Measurements from ENCODE around the gene UBR1.
"Not testable (repeated sequence)": the region's sequence is repeated elsewhere in the genome, so short reads cannot be mapped to it uniquely, and the experiment has no call there.

UBR1 gene

DNA sequence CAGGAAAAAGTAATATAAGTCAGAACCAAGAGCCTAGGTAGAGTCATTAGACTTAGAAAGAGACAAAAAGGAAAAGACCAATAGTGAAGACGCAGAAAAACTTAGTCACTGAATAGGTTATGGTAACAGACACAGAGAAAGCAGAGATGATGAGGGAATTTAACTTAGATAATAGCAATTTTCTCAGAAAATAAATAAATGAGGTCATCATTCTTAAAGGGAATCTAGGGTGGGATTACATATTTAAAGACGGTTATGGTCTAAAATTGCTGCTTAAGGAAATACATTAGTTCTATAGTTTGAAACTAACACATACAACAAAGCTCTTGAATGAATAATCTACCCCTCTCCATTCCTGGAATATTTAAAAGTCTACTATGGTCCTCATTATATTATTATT is 59.4 kb downstream of the UBR1 start:
- DNase-seq: no peak

DNA sequence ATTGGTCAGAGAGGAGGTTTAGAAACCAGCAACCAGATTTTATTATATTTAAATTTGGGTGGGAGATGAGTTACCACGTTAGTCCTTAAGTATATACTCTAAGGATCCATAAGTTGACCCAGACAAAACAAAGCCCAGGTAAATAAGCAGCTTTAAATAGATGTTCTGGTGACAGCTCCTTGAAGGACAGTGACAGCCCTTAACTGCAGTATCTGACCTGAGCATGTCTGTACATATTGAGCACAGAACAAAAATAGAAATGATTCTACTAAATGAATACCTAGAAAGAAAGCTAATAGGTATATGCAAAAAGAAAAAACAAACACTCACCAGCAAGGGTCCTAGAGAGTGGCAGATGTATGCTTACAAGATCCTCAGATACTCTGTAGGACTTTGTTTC is 63.0 kb downstream of the UBR1 start:
- DNase-seq: no peak

GRCh38 chr15:43041085-43041484 is 64.8 kb downstream of the UBR1 start:
- DNase-seq: not testable (repeated sequence)

GRCh38 chr15:43035240-43035639 is 70.6 kb downstream of the UBR1 start:
- DNase-seq: not testable (repeated sequence)

GRCh38 chr15:43029476-43029875 is 76.4 kb downstream of the UBR1 start:
- DNase-seq: no peak

DNA sequence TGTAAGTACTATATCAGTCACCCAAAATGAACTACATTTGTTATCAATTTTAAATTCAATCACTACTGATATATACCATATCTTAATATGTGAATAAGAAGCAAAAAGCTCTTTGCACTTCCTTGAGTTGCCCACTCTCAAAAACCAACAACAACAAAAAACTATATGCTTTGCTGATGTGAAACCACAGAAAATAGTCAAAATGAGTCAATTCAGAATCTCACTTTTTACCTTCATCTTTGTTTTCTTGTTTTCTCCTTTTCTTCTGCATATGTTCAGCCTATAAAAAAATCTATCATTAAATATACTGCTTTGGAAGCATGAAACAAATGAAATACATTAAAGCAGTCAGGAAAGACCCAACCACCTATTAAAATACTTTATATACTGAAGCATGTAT is 80.7 kb downstream of the UBR1 start:
- no peak for DNase-seq

DNA sequence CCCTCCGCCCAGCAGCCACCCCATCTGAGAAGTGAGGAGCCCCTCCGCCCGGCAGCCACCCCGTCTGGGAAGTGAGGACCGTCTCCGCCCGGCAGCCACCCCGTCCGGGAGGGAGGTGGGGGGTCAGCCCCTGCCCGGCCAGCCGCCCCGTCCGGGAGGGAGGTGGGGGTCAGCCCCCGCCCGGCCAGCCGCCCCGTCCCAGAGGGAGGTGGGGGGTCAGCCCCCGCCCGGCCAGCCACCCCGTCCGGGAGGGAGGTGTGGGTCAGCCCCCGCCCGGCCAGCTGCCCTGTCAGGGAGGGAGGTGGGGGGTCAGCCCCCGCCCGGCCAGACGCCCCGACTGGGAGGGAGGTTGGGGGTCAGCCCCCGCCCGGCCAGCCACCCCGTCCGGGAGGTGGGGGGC is 91.2 kb downstream of the UBR1 start:
- not testable (repeated sequence) for DNase-seq

GRCh38 chr15:43009206-43009605 is 96.6 kb downstream of the UBR1 start:
- DNase-seq: no peak

DNA sequence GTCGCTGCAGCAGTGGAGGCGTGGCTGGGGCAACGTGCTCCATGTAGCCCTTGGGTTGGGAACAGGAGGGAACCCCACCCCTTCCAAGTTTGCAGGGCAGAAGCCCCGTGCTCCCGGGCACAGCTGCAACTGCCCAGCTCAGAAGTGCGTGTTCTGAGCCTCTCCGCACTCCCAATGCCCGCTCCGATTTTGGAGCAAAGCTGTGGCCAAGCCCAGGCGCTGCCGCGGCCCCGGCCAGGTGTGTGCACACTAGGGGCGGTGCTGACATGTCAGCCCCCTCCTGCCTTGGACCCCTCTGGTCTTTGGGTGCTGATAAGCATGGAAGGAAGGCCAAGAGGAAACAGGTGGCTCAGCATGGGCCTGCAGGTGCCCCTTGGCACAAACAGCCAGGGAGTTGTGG is 97.7 kb downstream of the UBR1 start:
- DNase-seq: no peak

- no peak for DNase-seq
Observed at GRCh38 chr15:43007551-43007950, 98.3 kb downstream of the UBR1 start.

DNA sequence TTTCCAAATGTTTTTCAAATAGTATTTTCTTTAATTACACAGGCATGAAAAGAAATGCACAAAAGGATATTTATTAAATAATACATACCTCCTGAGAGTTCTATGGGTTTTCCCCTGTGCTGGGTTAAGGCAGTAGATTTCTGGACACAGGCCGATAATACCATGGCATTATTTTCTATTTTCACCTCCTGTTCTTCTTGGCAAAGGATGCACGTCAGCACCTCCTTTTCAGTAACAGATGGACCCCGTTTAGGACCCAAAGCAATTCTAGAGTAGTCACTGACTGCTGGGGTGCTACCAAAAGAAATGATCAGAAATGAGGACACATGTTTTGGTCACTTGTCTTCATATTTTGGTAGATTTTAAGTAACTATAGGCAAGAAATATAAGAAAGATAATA is 98.8 kb downstream of the UBR1 start:
- no peak for DNase-seq

GRCh38 chr15:43004886-43005595 is 100.8 kb downstream of the UBR1 start:
- not testable (repeated sequence) for DNase-seq

GRCh38 chr15:42999201-42999779 is 106.5 kb downstream of the UBR1 start:
- DNase-seq: no peak

DNA sequence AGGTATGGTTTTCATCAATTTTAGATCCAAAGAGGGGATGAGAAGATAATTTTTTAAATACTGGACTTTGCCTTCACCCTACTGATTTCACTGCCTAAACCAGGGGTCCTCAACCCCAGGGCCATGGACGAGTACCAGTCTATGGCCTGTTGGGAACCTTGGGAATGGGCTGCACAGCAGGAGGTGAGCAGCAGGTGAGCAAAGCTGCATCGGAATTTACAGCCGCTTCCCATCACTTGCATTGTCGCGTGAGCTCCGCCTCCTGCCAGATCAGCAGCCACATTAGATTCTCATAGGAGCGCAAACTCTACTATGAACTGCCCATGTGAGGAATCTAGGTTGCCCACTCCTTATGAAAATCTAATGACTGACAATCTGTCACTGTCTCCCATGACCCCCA is 109.0 kb downstream of the UBR1 start:
- no peak for DNase-seq

GRCh38 chr15:42994546-42994945 is 111.3 kb downstream of the UBR1 start:
- DNase-seq: no peak

DNA sequence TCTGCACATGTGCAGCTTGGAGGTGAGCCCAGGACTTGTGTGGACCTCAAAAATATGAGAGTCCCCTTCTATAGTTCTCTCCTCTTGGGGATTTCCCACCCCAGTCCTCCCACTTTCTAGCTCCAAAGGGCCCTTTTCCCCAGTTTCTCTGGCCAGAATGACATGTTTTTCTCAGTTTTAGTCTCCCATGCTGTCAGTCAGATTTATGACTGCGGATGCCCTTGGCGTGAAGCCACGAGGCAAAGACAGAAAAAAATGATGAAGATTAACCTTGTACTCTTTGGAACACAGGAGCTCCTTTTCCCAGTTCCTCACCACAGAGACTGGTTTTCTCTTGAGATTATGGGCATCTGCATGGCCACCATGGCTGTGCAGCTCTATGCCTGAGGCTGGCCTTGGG is 113.2 kb downstream of the UBR1 start:
- no peak for DNase-seq

- DNase-seq: no peak
Observed at GRCh38 chr15:42986693-42987342, 119.0 kb downstream of the UBR1 start.

DNA sequence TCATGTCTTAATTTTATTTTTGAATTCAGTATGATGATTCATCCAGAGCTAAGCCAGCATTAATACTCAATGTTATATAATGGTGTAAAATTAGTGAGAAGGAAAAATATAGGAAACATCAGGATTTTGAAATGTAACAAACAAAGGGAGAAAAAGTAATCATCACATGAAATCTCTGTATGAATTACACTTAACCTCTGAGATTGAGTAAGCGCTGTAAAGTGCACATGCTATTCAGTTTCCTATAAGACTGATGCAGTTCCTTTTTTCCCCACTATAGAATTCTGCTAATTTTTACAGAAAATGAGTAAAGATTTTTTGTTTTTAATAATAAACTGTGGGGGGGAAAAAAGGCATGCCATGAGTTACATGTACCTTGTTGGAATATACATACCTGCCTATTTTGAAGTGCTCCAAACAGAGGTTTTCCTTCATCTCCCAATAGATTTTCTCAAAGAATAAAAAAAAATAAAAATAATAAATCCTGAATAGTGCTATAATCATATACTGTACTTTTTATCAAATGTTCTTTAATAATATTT is 121.3 kb downstream of the UBR1 start:
- no peak for DNase-seq

DNA sequence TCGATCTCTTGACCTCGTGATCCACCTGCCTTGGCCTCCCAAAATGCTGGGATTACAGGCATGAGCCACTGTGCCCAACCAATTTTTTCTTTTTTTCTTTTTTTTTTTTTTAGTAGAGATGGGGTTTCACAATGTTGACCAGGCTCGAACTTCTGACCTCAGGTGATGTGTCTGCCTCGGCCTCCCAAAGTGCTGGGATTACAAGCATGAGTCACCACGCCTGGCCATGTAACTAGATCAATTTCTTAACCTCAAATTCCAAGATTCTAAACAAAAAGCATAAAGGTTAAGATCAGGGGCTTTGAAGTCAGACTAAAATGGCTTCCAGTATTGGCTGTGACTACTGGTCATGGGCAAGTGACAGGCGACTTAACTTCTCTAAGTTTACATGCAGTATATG is 126.7 kb downstream of the UBR1 start:
- DNase-seq: not testable (repeated sequence)

- DNase-seq: no peak
Observed at GRCh38 chr15:42974202-42974862, 131.5 kb downstream of the UBR1 start.

DNA sequence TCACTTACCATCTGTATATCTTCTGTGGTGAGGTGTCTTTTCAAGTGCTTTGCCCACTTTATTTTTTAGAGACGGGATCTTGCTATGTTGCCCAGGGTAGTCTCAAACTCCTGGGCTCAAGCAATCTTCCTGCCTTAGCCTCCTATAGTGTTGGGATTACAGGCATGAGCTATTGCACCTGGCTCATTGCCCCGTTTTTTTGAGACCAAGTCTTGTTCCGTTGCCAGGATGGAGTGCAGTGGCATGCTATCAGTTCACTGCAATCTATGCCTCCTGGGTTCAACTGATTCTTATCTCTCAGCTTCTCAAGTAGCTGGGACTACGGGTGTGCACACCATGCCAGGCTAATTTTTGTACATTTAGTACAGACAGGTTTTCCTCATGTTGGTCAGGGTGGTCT is 132.7 kb downstream of the UBR1 start:
- DNase-seq: no peak

DNA sequence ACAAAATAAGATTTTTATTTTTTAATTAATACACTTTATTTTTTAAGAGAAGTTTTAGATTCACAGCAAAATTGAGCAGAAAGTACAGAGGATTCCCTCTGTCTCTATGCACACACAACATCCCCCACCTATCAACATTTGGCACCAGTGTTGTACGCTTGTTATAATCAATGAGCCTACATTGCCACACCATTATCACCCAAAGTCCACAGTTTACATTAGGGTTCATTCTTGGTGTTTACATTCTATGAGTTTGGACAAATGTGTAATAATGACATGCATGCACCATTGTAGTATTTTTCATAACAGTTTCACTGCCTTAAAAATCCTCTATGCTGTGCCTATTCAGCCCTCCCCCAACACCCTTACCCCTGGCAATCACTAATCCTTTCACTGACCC is 134.0 kb downstream of the UBR1 start:
- no peak for DNase-seq

GRCh38 chr15:42964476-42964875 is 141.4 kb downstream of the UBR1 start:
- DNase-seq: no peak

DNA sequence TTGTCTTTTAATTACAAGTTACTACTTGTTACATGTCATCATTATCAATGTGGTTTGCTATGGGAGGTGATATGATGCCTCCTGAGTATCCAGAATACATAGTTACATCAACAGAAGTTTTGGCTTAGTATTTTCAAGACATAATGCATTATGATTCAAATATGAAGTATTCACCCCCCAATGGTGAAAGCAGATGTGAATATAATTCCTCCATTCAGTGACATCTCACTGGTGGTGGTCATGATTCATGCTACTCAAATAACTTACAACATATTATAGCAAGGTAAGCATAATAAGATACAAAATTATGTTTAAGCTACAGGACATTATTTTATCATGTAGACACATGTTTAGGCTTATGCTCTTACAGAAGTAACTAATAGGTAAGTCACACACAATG is 150.3 kb downstream of the UBR1 start:
- no peak for DNase-seq

Data from NCI-H2227 treated with DMSO at 0.1 percent for 48 hours (cell line).